ENCODE results near the gene MDGA2.

Gene MDGA2

DNA sequence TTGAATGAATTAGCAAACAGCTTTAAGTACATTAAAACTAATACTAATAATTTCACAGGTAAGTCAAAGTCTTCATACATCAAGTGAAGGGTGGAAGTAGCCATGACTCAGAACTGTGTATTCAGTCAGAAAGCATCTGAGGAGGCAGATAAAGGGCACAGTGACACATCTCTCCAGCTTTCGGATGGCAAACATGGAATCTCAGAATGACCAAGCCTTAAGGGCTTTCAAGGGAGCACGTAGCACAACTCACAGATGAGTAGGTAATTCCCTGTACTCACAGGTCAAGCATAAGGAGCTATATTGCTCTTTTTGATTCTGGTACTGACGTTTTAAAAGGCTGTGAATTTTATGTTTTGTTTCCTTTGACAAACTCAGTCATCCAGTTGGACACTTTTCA is 56.0 kb downstream of the MDGA2 start:
- no peak for DNase-seq

DNA sequence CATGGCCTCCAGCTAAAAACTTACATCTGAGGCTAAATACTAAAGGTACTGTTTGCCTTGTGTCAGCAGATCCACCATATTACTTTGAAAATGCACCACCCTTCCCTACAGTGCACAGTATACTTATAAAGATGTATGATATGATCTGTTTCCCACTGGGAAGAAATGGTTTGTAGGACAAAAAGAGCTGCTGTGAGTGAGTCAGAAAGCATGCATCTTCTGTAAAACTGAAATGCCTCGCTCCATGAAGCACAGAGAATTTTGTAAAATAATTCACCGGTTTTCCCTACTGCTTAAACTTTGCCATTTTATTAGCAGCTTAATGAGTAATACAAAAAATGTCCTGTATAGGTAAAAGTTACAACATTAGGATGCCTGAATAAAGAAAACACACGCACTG is 68.8 kb downstream of the MDGA2 start:
- DNase-seq = no peak

DNA sequence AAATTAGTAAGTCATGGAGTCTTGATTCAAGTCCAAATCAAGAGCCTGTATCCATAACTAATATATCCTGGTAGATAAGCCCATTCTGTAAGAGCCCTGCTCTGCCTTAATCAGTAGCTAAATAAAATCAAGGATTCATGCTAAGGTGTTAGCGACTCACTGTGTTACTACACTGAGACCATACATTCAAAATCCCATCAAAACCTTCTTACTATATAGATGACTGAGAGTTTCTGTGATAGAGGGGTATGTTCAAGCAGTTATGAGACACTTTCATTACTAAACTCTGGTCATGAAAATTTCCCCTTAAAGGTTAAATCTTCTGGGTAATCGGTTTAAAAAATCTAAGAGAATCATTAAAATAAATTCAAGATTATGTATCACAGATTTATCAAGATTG is 78.5 kb downstream of the MDGA2 start:
- DNase-seq = no peak

DNA sequence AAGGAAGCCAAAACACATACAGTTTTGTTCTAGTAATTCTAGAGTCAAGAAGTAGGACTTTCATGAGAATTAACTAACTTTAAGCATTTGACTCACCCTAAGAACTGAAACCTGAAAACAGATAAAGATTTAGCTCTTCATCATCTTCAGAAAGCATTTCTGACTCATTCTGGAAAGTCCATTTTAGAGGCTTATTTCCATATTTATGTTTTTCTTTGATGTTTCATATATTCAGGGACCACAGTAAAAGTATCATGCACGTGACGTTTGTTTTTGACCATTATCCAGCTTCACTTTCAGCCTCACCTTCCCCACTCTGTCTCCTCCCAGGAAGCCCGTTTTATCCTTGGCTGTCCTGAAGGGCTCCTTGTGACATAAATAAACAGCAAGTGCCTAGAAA is 79.2 kb downstream of the MDGA2 start:
- no peak for DNase-seq

DNA sequence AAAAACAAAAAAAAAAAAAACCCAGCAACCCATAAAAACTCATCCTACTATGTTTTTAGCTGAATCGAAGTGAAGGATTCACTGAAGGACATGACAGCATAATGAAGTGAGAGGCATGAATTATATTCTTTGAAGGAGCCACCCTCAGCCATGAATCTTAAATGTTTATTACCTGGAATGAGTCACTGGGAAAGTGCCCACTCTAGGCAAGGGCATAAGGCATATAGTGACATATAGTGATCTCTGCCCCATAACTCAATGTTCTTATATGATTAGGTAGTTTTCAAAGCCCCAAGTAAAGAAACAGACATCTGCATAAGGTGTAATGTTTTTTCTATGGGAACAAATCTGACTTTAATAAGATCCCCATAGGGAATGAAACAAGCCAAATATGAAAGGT is 79.9 kb downstream of the MDGA2 start:
- no peak for DNase-seq

DNA sequence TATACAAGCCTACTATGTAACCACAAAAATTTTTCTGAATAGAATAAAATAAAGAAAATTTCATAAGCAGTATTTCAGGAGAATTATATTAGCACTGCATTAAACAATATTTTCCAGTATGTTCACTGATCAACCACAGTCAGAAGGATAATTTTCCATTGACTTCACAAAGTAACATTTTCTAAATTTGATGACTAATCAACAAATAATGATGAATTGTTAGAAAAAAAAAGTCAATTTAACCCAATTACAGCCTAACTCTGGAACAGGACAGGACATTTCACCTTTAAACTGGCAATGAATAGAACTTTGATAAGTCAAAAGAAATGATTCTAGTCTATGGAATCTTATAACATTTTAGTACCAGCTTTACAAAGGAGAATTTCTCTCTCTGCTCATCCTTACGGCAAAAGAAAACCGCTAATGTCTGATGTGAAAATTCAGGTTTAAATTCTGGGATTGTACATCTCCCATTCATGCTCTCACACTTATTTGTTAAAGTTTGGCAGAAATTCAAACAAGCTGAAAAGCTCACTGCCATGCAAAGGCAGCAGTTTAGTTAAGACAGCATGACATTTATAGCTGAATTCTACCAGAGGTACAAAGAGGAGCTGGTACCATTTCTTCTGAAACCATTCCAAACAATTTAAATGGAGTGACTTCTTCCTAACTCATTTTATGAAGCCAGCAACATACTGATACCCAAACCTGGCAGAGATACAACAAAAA is 84.5 kb downstream of the MDGA2 start:
- DNase-seq = no peak

DNA sequence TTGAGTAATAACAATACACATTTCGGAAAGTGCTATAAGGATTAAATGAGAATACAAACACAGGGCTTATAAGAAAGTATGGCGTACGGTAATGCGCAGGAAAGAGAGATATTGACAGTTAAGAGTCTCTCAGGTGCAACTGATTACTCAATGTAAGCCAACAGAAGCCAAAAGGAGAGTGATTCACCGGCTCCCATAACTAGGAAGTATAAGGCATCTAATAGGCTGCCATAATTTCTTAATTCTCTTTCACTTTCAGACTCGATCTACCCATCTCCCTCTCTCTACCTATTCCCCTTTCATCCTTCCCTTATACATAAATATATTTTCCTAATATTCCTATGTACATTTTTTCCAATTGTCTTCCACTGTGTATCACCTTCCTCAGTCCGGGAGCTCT is 90.0 kb downstream of the MDGA2 start:
- DNase-seq = no peak

DNA sequence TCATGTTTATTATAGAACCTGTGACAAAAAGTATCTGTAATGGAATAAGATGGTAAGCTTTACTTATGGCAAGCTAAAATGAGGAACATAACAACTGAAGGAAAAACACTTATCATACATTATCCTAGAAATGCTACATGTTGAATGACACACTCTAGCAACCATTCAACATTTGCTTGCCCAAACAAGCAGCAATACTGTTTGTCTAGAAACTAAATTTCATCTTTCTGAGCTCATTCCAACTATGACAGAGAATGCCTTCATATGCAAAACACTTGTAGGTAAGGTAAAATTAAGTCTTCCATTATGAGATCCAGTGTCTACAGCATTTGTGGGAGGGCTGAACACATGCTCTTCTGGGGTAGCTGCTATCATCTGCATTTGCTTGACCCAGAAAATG is 108.1 kb downstream of the MDGA2 start:
- DNase-seq = no peak

DNA sequence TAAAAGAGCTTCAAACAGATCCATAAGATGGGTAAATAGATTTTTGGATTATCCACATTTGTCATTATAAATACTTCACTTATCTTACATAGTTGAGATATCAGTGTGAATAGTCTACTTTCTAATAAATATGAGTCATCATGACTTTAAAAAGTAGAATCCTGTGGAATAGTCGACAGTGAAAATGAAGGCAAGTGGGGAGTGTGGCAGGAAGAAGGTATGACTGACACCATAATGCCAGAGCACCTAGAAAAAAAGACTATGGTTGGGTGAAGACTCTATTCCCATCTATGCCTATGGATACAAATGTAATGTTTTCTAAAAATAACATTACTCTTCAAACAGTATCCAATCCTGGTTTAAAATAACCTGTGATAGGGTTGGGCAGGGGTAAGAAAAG is 117.5 kb downstream of the MDGA2 start:
- no peak for DNase-seq

DNA sequence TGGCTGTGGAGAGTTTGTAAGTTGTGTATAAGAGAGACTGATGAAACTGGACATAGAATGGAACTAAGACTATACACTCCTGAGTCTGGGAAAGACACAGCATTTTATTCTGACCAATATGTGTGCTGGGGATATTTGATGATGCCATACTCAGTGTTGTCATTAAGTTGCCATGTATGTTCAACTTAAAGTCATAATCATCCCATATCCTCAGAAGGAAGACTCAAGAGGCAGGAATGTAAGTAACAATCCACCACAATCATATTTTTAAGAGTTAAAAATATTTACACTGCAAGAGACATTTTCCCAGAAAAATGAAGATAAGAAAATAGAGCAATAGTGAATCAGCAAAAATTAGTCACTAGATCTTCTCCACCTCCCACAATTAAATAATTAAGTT is 120.1 kb downstream of the MDGA2 start:
- no peak for DNase-seq

DNA sequence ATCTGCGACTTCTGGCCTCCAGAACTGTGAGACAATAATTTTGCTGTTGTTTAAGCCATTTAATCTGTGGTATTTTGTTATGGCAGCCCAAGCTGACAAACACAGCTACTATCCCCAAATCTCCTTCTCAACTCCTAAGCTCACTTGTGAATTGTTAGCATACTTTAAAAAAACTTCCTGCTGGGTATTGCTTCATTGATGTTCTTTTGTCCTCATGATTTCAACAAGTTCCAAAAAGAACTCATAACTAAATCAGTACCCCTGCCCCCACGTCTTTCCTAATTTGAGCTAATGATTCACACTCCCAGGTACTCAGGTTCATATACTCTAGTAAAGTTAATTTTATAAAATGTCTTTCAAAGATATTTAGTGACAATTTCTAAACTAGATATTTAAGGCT is 125.5 kb downstream of the MDGA2 start:
- DNase-seq = no peak

DNA sequence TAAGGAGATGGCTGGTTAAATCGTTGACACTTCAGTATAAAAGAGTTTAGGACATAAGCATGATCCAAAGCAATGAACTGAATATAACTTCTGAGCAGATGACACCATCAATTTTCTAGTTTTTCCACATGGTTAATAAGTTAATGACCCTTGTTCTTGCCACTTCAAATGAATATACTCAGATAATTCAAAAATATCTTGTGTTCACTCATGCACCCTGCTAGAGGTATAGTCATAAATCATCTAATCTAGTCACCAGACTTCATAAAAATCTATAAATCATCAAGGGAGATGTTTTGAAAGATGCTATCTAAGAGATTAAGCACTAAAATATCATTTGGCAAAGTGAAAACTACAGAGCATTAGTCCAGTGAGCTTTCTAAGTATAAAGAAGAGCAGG is 131.9 kb downstream of the MDGA2 start:
- DNase-seq = no peak

DNA sequence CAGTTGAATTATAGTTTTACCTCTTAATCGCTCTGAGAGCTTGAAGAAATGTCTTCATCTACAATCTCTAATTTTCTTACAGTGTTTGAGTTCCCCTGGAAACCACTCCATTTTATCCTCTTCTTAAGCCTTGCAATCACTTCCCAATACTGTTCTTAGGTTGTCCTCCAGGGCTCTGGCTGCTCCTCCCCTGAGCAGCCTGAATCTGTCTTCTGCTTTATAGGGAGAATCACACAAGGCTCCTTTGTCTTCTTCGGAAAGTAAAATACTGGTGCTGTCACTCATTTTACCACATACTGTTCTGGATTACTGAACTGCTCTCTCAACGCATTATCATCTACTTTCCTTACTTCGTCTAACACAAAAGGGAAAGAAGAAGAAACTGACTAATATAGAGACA is 133.7 kb downstream of the MDGA2 start:
- no peak for DNase-seq

DNA sequence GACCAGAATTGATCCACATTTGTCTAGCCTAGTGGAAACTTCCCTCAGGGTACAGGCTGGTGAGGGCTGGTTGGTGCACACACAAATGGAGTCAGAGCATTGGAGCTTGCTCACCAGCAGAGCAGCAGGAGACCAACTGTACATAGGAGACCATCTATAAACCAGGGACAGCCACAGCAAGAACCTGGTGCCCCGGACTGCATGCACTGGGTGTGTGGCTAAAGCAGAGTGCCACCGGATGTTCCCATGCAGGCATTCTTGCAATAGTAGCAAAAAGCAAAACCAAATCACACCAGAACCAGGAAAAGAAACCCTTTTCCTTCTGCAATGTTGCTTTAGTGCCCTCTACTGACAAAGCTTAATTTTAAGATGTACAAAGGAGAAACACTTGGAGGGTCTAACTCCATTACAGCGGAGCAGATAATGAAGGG is 136.4 kb downstream of the MDGA2 start:
- DNase-seq = no peak

DNA sequence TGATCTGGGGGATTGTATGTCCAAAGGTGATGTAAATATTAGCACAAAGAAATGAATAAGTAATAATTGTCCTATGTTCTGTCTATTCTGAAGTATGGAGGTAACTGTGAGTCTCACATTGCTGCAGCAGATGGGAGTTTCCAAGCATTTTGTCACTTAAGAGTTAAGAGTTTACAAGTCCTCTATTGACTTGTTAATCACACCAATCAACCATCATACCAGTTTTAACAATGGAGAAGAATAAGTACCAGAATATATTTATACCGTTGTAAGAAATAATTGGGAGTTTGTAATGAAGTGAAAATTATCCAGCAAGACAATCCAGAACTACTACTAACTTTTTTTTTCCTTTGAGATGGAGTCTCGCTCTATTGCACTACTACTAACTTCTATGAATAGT is 139.1 kb downstream of the MDGA2 start:
- no peak for DNase-seq

DNA sequence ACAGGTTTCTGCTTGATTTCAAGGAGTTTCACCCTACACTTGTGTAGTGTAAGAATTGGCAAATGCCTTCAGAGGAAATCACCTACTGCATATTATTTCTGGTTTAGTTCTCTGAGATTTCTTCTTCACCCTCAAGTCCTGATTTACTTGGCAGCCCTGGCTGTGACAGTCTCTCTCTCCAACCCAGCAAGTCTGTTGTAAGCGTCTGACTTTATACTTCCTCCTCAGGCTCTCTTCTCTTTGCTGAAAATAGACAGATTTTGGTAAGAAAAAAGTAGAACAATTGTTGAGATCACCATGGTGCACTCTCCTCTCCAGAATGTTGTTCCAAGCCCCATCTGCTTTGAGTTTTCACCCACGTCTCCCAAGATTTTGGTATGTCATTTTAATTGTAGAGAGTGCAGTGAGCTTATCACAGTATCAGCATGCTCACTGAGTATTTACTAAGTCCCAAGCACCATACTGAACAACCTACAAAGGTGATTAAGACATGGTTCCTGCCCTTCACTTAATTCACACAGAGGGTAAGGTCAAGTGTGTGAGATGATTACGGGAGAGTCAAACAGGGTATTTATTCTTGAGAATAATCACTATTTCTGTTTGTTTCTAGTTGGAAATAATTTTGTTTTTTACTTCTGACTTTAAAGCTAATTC is 148.7 kb downstream of the MDGA2 start:
- DNase-seq = no peak

DNA sequence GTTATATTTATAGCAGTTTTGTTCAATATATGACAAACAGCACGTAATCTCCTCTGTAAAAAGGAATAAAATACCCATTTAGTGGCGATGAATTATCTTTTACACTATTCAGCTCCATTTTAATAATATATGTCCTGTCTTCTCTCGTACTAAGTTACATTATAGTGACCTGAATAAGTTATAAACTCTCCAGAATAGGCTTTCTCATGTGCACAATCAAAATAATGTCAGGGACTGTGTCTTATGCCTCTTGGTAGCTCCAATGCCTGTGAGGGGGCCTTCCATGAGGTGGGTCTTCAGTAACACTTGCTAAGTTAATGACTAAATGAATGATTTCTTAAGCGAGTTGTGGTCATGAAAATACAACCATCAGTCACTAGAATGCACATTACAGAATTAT is 150.9 kb downstream of the MDGA2 start:
- no peak for DNase-seq

DNA sequence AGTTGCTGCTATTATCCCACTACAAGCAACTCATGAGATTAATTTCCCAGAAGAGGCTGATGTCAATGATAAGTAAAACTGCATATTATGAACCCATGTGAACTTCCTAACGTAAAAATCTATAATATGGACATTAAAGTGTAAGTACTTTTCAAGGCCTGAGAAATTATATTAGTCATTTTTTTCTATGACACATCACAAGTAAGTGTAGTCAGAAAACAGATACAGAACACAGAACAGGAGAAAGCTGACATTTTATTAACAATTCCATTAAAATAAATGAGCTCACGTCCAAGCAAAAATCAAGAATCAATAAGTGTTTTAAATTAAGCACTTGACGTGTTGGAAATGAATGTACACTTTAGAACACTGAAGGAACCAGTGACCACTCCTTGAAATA is 155.0 kb downstream of the MDGA2 start:
- no peak for DNase-seq

DNA sequence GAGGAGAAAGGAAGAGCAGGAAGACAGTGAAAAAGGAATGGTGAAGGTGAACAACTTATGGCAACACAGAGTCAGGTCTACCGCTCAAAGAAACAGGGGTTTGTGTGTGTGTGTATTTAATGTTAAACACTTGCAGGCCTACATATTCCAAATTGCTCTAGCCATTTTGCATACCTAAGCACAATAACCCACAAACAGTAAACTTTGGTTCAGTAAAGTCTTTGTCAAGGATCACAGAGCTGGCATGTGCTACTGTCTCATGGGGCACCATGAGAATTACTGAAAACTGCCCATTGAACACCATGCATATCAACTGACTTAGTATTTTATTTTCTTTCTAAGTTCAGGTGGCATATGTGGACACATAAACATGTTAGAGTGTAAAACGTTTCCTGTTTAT is 163.6 kb downstream of the MDGA2 start:
- no peak for DNase-seq

DNA sequence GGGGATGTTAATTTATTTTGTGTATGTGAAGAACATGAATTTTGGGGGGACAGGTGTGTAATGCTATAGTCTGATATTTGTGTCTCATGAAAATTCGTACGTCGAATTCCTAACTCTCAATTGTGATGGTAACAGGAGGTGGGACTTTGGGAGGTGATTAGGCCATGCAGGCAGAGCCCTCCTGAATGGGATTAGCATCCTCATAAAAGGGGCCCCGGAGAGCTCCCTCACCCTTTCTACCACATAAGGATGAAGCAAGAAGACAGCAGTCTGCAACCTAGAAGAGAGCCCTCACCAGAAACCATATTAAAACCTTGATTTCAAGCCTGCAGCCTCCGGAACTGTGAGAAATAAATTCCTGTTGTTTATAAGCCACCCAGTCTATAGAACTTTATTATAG is 165.4 kb downstream of the MDGA2 start:
- DNase-seq = no peak

DNA sequence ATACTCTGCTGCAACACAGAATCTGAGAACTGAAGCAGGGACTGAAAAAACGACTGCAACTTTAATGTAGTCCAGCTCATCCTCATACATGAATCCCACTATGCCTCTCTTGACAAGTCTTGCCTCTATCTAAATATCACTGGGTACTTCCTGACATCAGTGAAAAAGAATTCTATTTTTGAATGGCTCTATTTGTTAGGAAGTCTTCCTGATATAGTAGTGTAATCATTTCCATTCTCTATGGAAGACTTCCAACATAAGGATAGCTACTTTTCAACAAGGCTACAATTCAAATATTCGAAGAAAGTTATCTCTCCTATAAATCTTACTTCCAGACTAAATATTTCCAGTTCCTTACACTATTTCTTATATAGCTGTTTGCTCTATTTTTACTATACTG is 167.5 kb downstream of the MDGA2 start:
- no peak for DNase-seq

DNA sequence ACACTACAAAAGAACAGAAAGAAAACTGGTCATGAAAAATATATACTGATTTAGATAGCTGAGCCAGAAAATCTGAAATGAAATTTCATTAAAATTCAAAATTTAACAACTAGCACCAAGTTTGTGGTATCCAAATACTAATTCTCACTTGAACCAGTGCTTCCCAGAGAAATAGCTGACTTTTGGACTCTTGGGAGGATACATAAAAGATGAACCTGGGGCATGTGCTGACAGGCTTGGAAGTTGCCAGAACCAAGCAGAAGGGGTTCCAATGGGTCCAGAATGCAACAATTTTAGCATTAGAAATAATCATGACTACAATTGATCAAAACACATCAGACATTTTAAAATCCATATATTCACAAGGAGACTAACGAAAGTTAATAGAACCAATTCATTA is 175.0 kb downstream of the MDGA2 start:
- DNase-seq = no peak

DNA sequence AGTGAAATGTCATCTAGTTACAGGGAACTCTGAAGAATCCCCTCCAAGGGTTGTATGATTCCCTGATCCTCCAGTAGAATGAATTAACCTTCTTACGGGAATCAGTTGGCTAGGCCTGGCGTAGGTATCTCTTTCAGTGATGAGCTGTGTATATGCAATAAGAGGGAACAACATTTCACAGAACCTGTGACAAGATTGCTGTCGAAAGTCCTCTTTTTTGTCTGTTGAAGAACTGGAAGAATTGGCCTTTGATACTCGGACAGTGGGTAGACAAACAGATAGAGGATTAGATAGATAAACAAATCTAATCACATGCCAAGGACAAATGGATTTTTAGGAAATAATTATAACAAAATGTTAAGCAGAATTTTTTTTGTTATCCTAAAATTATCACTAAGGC is 184.6 kb downstream of the MDGA2 start:
- no peak for DNase-seq

DNA sequence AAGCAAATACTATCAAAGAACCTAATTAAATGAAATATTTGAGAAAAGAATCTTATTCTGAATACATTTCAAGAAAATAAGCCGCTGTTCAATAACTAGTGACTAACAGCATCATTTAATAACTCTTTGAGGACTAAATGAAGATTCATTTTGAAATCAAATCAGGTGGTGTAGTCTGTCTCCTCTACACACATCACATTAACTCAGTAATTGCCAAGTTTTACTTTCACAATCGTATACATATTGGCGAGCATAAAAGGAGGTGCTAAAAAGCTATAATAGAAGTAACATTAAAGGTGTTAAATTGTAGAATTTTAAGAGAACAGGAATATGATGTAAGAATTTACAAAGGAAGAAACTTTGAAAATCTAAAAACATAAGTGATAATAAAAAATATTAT is 185.1 kb downstream of the MDGA2 start:
- DNase-seq = no peak

DNA sequence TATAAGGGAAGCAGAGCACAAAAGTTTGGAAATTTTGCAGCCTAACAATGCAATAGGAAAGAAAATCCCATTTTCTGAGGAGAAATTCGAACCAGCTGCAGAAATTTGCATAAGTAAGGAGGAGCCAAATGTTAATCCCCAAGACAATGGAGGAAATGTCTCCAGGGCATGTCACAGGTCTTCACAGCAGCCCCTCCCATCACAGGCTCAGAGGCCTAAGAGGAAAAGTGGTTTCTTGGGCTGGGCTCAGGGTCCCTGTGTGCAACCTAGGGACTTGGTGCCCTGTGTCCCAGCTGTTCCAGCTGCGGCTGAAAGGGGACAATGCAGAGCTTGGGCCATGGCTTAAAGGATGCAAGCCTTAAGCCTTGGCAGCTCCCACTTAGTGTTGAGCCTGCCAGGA is 190.0 kb downstream of the MDGA2 start:
- DNase-seq = no peak
